H1 (cell line): Measurements from ENCODE around the gene AIG1. TPM values are rescaled to one million over a fixed set of nuclear protein-coding genes. Genes with fewer than 3 reads are reported as not detected.

Experiments
- BACH1 ChIP-seq: IDR thresholded peaks from 2 replicates; pipeline ENCODE4 v1.6.1; 2012; ENCODE audit warnings: low read length, improper control_type of control experiment
- BCL11A ChIP-seq, 2 experiments: IDR thresholded peaks; one replicate each; pipeline ENCODE4 v1.6.1; 2011; ENCODE audit warnings: low read depth in 2 of 2, low read length in 2 of 2, mild to moderate bottlenecking in 2 of 2
- GABPA ChIP-seq: IDR thresholded peaks from 2 replicates; pipeline ENCODE4 v1.6.1; 2011; ENCODE audit warnings: mild to moderate bottlenecking, low read length, moderate library complexity, borderline replicate concordance; ENCODE audit not compliant: insufficient read depth
- SRF ChIP-seq: IDR thresholded peaks from 2 replicates; pipeline ENCODE4 v1.6.1; 2011; ENCODE audit warnings: mild to moderate bottlenecking, low read depth, low read length, moderate library complexity
- TAF7 ChIP-seq: optimal IDR thresholded peaks from 2 replicates; pipeline ENCODE3; 2011; ENCODE audit warnings: low read depth, mild to moderate bottlenecking, inconsistent platforms, low read length, moderate library complexity, borderline replicate concordance
- polyA plus RNA-seq, 7 experiments: library from polyadenylated mRNA; depleted of rRNA in 3 of 7; stranded (reverse) in 5 of 7; unstranded in 2 of 7; fragments of >200 nt in 5 of 7; fragments of 200-250 nt in 2 of 7; gene quantifications; 1 replicate in 5 of 7; 2 replicates in 1 of 7; 4 replicates in 1 of 7; pipeline versions ENCODE4 v1.2.1 to v1.2.3, GENCODE V29; 2011 to 2013; ENCODE audit warnings: missing spikeins in 2 of 7, mixed read lengths in 2 of 7
- total RNA-seq: library from RNA; stranded (reverse); fragmentation: NEBNext Ultra II Directional; extraction: Animal tissue kit (Norgen Biotek cat#: 25700); gene quantifications from 2 replicates; pipeline ENCODE4 v1.2.1, GENCODE V29; 2021

Gene AIG1
- total and polyA plus RNA-seq, 2 of the 8 experiments (the other 6 are each of a cell fraction or from before 2014, with no cell fraction given): 56.6 to 58.4 TPM

GRCh38 chr6:143110572-143110971 lies 49.9 kb downstream of the AIG1 start (continued):
- TF ChIP-seq SRF (no peak), TAF7 (no peak), GABPA (no peak), BCL11A (IDR thresholded peaks at IDR 0.05; ENCODE audit: low read depth in 2 of 2, low read length in 2 of 2) (no peak), BACH1 (no peak)
- TF ChIP-seq, all 59 proteins: peak for 0
